ENCODE results near the gene AHCYL2. TPM values are rescaled to one million over a fixed set of nuclear protein-coding genes. Genes with fewer than 3 reads are reported as not detected.

AHCYL2 gene
- total RNA-seq, 6 experiments from 2014 or later, result 6.8 to 12.4 (median 8.8) TPM

DNA sequence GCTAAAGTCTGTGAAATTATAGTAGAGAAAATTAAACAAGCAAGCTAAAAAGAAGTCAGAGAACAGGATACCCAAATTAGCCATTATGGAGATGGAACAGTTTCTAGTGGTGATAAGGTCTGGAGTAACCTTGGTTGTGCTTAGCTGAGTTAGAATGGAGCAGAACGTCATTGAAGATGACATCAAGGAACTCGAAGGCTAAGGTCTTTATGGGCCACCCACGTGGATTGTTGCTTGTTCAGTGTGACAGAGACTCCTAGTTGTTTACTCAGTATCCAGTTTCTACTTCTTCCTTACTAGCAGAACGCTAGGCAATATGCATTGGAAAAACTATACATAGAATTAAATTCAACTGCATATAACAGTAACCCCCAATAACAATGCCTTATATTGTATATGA is 39.7 kb downstream of the AHCYL2 start:
- Mint-ChIP-seq H3K36me3 (ENCODE audit: low read depth) (no peaks in the 10 kb centered on the region), H3K27me3 (ENCODE audit: insufficient read depth) (no peaks in the 10 kb centered on the region; the same call in 1 of the 2 replicates), H3K27ac (no peak overlapping the region), H3K4me3 (no peak overlapping the region), H3K4me1 (ENCODE audit: low read depth) (peaks cover 10% of the 10 kb centered on the region), H3K9me3 (no peaks in the 10 kb centered on the region)
- TF ChIP-seq, protein P1, sequence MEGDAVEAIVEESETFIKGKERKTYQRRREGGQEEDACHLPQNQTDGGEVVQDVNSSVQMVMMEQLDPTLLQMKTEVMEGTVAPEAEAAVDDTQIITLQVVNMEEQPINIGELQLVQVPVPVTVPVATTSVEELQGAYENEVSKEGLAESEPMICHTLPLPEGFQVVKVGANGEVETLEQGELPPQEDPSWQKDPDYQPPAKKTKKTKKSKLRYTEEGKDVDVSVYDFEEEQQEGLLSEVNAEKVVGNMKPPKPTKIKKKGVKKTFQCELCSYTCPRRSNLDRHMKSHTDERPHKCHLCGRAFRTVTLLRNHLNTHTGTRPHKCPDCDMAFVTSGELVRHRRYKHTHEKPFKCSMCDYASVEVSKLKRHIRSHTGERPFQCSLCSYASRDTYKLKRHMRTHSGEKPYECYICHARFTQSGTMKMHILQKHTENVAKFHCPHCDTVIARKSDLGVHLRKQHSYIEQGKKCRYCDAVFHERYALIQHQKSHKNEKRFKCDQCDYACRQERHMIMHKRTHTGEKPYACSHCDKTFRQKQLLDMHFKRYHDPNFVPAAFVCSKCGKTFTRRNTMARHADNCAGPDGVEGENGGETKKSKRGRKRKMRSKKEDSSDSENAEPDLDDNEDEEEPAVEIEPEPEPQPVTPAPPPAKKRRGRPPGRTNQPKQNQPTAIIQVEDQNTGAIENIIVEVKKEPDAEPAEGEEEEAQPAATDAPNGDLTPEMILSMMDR (IDR thresholded peaks at IDR 0.05), result no peak
- DNase-seq, result no peak

DNA sequence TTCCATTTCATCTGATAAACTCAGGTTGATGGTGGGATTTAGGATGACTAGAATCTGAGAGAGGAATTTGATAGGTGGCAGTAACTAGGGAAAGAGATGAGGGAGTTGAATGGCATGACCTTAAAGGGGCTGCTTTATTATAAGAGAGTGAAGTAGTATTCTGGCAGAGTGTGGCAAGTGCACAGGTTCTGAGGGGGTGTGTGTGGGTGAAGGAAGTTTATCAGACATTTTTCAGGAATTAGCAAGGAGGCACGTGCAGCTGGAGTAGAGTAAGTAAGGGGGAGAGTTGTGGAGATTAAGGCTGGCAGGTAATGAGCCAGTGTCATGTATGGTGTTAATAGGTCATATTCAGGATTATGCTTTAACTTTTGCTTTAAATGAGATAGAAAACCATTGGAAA is 40.5 kb downstream of the AHCYL2 start:
- no peak overlapping the region for H3K4me3 Mint-ChIP-seq
- TF ChIP-seq, protein P1 (IDR thresholded peaks at IDR 0.05), result no peak
- peaks cover 2% of the 10 kb centered on the region for H3K4me1 Mint-ChIP-seq (ENCODE audit: low read depth)
- no peak for DNase-seq
- no peak overlapping the region for H3K27ac Mint-ChIP-seq
- no peaks in the 10 kb centered on the region for H3K36me3 Mint-ChIP-seq (ENCODE audit: low read depth)
- H3K27me3 Mint-ChIP-seq (ENCODE audit: insufficient read depth), result no peaks in the 10 kb centered on the region
- H3K9me3 Mint-ChIP-seq, result no peaks in the 10 kb centered on the region

DNA sequence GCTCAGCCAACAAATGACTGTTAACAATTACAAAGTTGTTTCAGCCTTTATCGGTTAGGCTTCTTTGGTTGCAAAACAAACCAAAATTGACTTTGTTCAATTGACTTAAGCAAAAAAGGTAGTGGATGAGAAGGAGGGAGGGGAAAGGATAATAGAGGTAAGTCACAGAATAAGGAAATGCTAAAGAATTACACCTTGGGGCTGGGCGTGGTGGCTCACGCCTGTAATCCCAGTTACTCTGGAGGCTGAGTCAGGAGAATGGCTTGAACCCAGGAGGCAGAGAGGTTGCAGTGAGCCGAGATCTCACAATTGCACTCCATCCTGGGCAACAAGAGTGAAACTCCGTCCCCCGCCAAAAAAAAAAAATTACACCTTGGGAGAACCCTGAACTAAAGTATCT is 41.4 kb downstream of the AHCYL2 start:
- Mint-ChIP-seq H3K4me3 (no peak overlapping the region), H3K4me1 (ENCODE audit: low read depth) (no peaks in the 10 kb centered on the region), H3K36me3 (ENCODE audit: low read depth) (no peaks in the 10 kb centered on the region), H3K9me3 (no peaks in the 10 kb centered on the region), H3K27me3 (ENCODE audit: insufficient read depth) (no peaks in the 10 kb centered on the region), H3K27ac (no peak overlapping the region)
- TF ChIP-seq, protein P1 (IDR thresholded peaks at IDR 0.05), result no peak
- DNase-seq, result no peak

DNA sequence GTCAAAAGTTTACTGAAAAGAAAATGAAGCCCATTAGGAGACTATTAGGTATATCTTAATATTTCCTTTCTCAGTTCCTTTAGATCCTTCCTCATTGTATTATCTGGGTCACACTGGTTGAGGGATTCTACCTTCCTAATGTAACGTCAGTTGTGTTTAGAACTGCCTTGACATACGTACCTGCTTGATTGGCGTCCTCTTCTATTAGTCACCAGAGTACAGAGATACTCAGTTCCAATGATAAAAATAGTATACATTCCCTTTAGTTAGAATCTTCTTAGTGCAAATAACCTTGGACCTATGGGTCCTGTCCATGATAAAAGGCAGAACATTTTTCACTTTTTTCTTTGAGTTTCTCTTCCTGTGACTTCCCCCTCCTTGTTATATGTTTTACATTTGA is 45.2 kb downstream of the AHCYL2 start:
- Mint-ChIP-seq H3K4me3 (no peak overlapping the region), H3K36me3 (ENCODE audit: low read depth) (peaks cover 14% of the 10 kb centered on the region), H3K4me1 (ENCODE audit: low read depth) (no peaks in the 10 kb centered on the region), H3K27me3 (ENCODE audit: insufficient read depth) (no peaks in the 10 kb centered on the region), H3K9me3 (peaks cover 12% of the 10 kb centered on the region), H3K27ac (no peak overlapping the region)
- TF ChIP-seq, protein P1 (IDR thresholded peaks at IDR 0.05), result no peak
- DNase-seq, result no peak

DNA sequence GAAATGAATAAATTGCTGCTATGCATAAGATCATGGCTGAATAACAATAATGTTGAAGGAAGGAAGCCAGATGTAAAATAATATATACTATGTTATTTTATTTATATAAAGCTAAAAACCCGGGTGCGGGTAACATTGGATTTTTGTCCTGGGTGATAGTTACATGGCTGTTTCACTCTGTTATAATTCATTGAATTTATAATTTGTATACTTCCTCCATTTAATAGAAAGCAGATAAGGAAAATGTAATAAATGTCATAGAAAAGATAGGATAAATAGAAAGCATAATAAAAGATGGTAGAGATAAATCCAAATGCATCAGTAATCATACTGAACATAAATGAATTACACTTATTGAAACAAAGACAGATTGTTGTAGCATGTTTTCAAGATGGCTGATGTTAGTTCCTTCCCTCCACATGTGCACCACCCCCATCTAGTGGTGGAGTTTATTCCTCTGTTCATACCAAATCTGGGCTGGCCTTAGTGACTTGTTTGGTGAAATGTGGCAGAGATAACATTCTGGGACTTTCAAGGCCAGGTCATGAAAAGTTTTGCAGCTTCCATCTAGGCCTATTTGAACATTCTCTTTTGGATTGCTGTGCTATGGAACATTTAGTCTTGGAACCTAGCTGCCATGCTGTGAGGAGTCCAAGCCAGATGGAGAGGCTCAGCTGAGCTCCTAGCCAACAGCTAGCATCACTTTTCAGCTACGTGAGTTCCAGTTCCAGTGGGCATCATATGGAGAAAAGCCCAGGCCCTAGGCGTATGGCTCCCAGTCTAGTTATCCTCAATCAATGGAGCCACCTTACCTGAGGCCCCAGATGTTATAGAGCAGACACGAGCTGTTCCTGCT is 46.9 kb downstream of the AHCYL2 start:
- Mint-ChIP-seq H3K4me3 (no peak overlapping the region), H3K27me3 (ENCODE audit: insufficient read depth) (no peaks in the 10 kb centered on the region), H3K36me3 (ENCODE audit: low read depth) (peaks cover 14% of the 10 kb centered on the region), H3K9me3 (peaks cover 12% of the 10 kb centered on the region), H3K27ac (no peak overlapping the region), H3K4me1 (ENCODE audit: low read depth) (no peaks in the 10 kb centered on the region)
- TF ChIP-seq, protein P1 (IDR thresholded peaks at IDR 0.05), result peak; percentile 87
- peak; percentile 47 for DNase-seq
